GM18505 (cell line): Measurements from ENCODE around the gene RCAN1.

Experiments used
- ATAC-seq: cut with Tn5 transposase; IDR thresholded peaks from one replicate; pipeline ENCODE4 v1.9.1; 2021; ENCODE audit not compliant: unreplicated experiment
- POLR2A ChIP-seq: IDR thresholded peaks from 4 replicates; pipeline ENCODE4 v1.6.1; 2011; ENCODE audit warnings: borderline replicate concordance; ENCODE audit not compliant: insufficient read depth, insufficient read length; ENCODE audit errors: extremely low read depth

RCAN1 gene

DNA sequence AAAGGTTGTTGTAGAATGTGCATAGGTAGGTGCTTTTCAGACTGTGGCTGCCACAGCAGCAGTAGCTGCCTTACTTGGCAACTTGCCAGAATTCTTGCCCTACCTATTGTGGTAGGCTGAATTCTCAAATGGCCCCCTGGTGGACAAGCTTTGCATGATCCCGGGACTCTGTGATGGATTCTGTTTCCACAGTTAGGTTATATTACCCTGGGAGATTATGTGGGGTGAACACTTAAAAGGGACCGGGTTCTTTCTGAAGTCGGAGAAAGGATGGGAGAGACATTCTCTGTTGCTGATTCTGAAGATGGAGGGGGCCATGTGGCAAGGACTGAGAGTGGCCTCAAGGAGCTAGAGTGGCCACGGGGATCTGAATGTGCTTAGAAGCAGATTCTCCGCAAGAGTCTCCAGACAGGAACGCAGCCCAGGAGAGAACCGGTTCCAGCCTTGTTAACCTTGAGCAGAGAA is 70.8 kb downstream of the RCAN1 start:
- ATAC-seq: no peak
- no peak for TF ChIP-seq POLR2A

DNA sequence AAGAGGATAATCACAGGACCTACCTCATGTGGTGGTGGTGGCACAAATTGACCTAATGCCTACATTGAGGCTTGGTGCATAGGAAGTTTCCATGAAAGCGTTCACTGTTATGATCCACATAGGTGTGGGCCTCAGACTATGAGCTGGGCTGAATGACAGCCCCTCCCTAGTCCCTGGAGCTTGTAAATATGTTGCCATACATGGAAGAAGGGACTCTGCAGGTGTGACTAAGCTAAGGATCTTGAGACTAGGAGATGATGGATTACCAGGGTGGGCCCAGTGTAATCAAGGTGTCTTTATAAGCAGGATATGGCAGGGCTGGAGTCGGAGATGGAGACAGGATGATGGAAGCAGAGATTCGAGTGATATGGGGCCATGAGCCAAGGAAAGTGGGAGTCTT is 71.9 kb downstream of the RCAN1 start:
- no peak for ATAC-seq
- no peak for TF ChIP-seq POLR2A

DNA sequence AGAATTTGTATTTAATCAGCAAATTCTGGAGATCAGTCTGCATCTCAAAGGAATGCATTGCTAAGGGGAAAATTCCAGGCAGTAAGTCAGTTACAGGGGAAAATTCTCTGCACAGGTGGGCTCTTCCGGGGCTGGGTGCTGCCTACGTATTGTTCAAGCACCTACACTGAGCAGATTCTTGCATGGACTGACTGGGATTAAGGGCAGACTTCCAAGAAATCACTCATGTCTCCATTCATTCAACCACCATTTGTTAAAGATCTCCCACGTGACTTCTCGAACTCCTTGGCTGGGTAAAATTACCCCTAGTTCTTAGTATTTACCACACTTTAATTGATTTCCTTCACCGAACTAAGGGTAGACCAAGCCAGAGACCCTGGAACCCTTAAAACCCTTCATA is 74.7 kb downstream of the RCAN1 start:
- no peak for TF ChIP-seq POLR2A
- ATAC-seq: no peak

DNA sequence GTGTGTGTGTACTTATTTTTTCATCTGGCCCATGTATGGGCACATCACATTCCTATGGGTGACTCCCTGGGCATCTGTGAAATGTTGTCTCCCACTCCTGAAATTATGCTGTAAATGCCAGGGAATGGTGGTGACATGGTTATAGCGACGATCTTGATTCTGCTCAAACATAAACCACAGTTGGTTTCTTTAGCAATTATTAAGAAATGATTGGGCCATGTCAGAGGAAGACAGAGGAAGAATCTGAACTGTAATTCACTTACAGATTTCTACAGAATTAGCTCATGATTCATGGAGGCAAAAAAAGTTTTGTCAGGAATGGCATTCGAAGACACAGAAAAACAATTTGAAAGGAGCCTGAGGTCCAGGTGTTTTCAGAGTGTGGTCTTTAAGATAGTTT is 77.1 kb downstream of the RCAN1 start:
- ATAC-seq: no peak
- TF ChIP-seq POLR2A: no peak

DNA sequence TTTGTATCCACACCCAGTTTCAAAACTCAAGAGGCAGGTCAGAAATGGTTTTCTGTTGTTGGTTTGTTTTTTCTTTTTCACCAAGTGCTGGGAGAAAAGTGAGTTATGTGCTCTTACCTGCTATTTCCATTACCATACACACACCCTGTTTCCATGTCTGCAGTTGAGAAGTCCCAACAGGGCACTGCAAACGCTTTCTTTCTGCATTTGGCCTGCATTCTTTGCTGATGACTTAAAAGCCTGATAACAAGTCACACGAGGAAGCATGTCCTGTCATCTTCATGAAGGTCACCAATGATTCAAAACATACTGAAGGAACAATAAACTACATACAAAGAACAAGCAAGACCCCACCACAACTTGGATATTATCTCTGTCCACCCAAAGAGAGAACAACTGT is 78.1 kb downstream of the RCAN1 start:
- no peak for TF ChIP-seq POLR2A
- no peak for ATAC-seq

DNA sequence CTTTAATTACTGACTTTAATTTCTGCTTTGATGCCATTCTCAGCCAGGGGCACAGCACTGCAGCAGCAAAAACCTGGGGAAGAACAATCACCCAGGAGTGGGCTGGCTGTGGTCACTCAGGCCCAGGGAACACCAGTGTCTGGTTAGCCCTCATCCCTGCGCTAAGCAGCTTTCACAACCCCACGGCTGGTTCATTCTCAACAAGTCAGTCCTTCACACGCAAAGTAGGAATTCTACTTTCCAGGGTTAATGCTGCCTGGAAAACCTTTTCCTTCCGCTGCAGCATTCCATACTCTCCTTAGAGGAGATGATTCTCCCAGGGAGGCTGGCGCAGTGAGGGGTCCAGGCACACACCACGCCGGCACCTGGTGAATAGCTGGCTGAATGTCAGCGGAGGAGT is 78.6 kb downstream of the RCAN1 start:
- no peak for TF ChIP-seq POLR2A
- ATAC-seq: no peak

DNA sequence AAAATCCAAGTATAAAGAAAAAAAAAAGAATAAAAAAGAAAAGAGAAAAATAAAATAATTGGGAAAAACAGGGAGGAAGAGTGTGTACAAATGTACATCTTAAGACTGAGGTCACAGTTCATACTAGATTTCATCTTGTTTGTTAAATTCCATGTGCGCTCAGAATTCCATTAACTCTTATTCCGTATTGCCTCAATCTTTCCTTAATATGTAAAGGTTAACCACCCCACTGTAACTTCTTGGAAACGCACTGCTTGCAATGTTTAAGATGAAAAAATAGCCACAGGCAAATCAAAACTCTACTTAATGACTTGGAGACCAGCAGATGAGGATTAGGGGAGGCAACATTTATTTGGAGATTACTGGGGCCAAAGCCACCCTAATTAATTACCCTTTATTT is 79.0 kb downstream of the RCAN1 start:
- no peak for TF ChIP-seq POLR2A
- ATAC-seq: no peak

DNA sequence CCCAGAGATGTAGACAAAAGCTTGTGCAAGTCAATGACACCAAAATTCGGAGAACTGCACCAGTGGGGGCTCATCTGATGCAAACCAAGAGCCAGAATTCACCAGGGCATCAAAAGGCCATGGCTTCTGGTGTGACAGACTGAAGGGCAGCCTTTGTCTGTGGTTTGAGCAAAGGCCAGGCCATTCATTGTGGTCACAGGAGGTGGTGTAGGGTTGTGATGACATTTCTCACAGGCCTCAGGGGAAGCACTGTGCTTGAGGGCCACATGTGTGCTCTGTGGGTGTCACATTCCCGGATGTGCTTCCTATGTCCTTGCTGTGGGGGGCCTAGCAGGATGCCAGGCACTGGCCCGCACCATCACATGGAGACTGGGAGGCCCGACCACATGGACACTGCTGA is 80.4 kb downstream of the RCAN1 start:
- ATAC-seq: no peak
- TF ChIP-seq POLR2A: no peak

DNA sequence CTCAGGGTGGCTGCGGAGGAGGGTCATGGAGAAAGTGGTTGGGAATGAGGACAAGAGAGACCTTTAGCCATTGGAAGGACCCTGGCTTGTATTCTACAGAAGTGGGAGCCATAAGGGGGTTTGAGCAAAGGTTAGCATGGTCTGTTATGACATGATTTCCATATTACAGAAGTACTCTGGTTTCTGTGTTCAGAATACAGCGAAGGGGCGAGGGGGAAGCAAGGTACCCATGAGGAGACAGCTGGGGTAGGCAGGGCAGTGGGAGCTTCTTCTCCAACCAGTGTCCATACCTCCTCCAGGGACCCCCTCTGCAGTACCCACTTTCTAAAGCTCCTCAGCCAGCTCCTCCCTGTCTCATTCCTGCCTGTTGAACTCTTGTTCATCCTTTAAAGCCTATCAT is 81.0 kb downstream of the RCAN1 start:
- ATAC-seq: no peak
- no peak for TF ChIP-seq POLR2A

DNA sequence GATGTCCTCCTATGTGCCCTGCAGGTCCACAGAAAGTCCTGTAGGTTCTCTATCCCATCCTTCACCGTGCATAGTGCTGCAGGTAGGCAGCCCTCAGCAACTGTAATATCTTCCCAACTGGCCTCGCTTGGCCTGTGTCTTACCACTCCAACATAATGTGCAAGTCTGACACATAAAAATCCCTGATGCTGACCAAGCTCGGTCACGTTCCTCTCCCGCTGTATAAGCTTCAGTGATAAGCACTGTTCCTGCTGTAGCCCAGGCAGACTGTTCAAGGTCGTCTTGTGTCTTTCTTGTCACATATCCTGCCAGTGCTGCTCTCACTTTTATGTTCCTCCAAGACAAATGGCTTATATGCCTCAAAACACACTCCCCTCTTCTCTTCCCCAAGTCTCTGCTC is 83.5 kb downstream of the RCAN1 start:
- TF ChIP-seq POLR2A: no peak
- ATAC-seq: no peak

DNA sequence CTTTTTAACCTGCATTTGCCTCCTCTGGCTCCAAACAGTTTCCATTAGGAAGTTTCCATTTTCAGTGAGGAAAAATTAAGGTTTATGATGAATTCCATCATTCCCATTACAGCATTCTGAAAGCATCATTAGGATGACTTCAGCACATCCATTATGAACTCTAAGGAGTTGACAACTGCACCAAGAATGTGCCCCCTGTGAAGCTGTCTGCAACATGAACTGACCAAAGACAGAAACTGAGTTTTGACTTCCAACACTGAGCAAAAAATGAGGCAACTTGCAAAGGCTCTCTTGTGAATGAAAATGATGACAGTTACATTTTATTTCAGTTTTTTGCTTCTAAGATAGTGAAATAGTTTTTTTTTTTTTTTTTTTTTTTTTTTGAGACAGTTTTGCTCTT is 84.7 kb downstream of the RCAN1 start:
- ATAC-seq: no peak
- TF ChIP-seq POLR2A: no peak

DNA sequence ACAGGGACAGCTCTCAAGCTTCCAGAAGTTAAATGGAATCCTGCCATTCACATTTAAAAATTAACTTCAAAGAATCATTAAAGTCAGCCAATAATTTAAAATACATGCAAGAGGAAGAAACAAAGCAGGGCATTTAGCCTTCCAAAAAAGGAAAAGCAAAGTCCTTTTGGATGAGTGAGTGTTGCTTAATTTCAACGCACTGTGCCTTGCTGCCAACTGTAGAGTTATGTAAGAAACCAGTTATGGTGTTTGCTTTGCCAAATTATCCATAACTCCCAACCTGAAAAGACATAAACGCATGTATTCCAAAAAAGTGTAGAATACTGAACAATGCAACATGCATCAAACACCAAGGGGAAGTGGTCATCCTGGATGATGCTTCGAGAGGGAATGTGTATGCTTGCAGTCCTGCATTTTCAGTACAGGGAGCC is 86.8 kb downstream of the RCAN1 start:
- no peak for ATAC-seq
- TF ChIP-seq POLR2A: no peak

DNA sequence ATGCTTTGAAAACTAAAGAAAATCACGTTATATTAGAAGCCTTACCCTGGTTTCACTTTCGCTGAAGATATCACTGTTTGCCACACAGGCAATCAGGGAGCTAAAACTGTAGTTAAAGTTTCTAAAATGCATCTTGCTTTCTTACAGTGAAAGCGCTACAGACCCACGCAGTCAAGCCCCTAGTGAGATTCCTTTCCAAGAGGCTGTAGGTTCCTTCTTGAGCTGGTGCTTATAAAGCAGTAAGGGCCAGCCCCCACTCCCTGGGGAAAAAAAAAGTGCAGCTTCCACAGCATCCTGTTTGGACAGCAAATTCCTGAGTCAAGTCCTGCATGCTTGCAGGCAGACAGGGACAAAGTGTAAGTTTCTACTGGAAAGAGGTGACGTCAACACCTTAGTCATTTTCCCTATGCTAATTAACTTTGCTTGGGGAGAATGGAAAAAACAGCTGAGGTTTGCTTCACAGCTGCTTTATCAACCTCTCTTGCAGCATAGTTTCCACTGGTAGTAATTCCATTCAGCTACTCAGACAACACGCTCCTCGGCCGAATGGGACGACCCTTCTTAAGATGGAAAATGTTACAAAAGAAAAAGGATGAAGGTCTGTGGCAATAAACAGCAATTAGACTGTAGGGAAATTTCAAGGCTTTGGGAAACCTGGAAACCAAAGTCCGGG is 88.2 kb downstream of the RCAN1 start:
- ATAC-seq: no peak
- no peak for TF ChIP-seq POLR2A

DNA sequence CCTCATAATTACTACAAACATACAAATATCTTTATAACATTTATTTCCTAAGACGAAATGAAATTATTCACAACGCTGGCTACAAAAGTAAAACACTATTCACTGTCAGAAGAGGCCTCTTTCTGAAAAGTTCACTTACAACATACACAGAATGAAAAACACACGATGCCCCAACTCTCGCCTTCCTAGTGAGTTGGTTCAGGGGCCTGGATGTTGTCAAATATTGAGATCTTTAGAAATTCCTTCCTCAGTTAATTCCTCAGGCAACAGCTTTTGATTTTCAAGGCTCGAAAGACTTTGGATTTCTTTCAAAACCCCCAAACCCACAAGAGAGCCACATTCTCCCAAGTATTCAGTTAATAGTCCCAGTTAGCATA is 88.7 kb downstream of the RCAN1 start:
- ATAC-seq: no peak

DNA sequence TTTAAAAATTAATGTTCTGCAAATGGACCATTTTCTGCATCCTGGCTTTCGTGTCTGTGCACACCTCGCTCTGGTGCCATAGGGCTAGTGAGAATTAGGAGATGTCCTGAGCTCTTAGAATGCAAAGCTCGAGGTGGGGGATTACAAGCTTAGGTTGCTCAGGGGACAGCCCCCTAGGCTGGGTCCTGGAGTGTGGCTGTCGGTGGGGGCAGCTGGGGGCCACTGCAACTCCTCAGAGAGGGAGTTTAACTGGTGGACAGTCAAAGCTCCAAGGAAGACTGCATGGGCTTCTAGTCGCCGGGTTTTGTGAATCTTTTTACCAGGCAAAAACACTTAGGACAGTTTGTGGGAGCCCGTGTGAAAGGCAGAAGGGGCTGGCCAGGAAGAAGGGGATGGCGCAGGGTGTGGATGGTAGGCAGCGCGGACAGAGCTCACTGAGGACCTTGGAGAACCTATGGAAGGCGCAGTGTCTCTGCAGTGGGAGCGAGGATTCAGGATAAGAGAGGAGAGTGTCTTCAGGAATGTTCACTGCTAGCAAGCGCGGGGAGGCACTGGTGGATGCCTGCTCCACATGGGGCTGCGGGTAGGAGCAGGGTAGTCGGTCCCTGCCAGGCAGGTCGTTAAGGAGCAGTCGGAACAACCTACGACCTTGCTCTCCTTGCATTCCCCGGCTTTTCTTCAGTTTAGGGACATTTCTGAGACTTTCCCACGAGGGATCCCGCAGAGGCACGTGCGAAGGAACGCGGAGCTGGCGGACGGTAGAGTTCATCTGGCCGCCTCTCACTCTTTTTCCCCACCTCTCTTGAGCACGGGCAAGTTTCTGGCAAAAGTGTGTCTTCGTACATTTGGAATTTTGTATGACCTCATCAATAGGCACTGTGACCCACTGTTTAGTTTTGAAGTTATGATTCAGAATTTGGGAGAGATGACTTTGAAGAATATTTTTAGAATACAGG is 90.0 kb downstream of the RCAN1 start:
- ATAC-seq: no peak
- TF ChIP-seq POLR2A: no peak

More for the DNA sequence above, 88.7 kb downstream of the RCAN1 start:
- TF ChIP-seq POLR2A: no peak

DNA sequence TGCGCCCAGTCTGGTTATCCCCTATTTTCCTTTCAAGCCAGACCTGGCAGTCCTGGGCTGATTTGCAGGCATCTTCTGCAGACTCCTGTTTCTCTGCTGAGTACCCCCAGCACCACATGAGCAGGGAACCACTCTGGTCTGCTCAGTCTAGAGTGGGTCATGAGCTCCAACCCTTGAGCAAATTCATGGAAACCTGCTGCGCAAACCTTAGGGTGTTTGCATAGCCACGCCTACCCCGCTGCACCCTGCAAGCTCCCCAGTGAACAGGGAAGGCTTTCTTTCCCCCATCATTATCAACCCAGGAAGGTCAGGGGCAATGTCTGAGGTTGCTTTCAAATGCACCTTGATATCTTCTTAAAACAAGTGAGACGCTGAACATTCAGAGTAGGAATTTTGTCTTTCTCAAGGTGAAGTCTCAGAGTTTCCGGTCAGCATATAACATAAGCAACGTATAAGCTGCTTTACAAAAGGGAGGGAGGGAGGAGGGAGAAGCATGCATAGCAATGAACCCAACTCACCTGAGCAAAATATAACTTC is 91.8 kb downstream of the RCAN1 start:
- TF ChIP-seq POLR2A: no peak
- ATAC-seq: no peak
